GM19468 (cell line): ENCODE measurements around the gene ZCCHC24.

ENCODE experiments used
- ATAC-seq: cut with Tn5 transposase; IDR thresholded peaks from one replicate; pipeline ENCODE4 v1.9.1; 2021; ENCODE audit warnings: mild to moderate bottlenecking, moderate library complexity, moderate number of reproducible peaks; ENCODE audit not compliant: unreplicated experiment; ENCODE audit errors: extremely low read depth

Gene ZCCHC24

DNA sequence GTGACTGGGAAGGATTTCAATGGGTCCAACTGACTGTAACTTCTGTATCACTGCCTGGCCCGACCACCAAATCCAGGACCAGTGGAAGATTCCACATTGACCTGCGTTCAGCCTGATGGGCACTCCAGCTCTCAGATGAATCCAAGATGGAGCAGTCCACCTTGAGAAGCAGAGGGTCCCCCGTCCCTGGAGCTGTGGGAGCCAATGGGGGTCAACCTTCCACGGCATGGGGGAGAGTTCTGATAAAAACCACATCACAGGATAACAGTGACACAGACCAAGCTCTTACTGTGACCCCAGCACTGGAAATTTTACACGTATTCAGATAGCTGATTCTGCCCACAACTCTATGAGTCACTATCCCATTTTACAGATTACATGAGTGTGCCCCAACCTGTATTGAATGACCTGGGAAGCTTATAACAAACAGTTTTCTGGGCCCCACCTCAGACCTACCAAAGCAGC, 11.2 kb downstream of the ZCCHC24 start:
- no peak for ATAC-seq

DNA sequence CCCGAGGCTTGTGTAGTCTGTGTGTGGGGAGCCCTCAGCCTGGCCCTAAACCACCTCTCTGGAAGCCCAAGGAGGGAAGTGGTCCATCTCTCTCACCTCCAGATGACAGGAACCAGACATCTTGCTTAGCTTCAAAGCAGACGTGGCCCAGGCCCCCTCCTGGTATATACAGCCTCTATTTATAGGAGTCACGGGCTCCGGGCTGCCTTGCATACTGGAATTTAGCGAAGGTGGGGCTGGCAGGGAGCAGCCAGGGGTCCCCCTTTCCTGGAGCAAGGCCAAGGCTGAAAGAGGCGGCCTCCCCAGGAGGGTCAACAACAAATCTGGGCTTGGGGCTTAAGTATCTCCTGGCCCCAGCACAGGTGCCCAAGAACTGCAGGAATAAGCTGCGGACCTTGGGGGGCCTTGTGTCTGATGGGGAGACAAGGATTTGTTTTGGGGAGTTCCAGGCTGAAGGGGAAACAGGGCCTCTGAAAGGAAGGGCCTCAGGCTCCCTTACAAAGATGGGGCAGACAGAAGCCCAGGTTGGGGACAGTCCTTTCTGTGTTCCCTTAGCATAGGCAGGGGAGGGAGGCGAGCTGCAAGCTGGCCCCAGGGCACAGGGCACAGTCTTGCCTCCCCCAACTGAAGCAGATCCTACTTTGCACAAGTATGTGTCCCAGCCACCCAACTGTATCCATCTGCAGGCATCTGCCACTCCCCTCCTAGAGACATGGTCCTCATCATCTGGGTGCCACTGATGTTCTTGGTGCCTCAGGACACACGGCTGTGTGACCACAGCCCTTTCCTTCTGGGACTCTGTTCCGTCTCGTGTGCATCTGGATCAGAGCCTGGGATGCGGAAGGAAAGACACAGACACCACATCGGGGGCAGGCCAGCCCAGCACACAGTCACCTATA, 11.9 kb downstream of the ZCCHC24 start:
- ATAC-seq, result no peak

DNA sequence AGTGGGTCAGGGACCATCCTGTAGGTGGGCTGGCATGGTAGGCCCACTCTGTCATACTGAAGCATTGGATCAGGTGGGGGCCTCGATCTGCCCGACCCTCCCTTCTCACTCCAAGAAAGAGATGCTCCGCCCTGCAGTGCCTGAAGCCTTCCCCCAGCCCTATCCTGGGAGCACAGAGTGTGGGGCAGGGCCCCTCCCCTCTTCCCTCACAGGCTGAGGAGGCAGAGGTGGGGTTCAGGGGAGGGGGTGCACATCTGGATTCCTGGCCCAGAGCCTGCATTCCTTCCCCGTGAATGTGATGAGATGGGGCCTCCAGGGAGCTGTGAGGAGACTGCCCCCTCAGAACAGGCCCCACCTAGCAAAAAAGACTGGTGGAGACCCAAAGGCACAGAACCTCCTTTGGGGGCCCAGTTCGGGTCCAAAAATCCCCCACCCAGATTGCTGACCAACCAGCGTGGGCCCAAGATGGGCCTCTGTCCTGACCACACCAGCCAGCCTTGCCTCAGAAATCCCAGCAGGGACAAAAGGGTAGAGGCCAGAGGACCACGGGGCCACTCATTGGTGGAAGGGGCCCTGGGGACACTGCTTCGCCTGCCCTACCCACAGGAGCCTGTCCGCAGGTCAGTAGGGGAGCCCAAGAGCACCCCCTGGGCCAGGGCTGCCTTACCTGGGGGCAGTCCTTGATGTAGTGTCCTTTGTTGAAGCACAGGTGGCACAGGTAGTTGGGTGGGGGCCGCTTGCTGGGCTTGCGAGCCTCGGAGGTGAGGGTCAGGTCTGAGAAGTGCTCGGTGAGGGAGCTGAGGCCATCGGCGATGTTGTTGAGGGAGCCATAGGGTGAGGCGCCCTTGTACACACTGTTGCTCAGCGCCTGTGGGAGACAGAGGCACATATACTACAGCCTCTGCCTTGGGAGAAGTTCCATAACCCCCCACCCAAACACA, 13.3 kb downstream of the ZCCHC24 start:
- no peak for ATAC-seq

DNA sequence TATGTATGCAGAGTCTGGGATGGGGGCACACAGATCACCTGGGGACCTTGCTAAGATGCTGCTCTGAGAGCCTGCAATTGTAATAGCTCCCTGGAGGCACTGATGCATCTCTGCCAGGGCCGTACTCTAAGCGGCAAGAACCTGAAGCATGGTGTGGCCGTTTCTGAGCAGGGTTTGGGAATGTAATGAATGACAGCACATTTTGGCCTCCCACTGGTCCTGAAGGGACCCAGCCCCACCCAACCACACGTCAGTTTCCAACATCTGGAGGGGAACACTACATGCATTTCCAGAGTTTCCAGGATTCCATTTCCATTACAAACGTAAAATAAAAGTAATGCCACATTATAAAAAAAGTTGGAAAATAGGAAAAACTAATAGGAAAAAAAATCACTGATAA, 14.0 kb downstream of the ZCCHC24 start:
- no peak for ATAC-seq

DNA sequence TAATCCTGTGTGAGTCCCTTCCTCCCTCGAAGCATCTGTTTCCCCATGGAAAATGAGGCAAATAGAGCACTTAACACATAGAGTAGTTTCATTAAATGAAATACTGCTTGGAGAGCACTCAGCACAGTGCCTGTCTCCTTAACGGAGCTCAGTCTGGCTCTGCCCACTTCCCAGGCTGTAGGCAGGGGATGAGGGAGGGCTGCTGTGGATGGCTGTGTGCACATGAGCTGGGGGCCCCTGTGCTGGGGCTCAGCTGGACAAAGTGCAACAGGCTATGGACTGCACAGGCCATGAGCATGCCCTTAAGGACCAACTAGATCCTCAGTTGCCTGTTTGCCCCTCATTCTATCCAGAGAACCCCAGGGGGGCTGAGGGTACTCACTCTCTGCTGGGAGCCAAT, 14.5 kb downstream of the ZCCHC24 start:
- no peak for ATAC-seq

DNA sequence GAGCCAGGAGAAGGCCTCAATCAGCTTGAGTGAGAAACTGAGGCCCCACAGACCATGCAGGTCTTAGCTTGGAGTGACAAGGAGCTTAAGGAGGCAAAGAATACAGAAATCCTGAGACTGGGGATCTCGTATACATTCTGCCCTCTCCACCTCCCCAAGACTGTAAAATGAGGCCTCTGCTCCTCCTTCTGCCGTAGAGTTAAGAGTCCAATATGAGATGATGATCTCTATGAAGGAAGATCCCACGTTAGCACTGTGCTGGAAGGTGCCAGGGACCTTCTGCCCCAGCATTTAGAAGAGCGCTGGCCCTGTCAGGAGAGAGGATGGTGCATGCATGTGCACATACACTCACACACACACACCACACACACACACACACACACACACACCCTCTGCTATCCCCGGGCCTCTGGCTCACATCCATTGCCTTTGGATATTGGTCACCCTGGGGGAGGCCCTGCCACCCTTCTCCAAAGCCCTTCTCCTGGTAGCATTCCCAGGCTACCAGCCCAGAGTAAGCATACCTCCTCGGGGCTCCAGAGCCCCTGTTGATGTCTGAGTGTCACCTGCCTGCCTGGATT, 15.0 kb downstream of the ZCCHC24 start:
- no peak for ATAC-seq

DNA sequence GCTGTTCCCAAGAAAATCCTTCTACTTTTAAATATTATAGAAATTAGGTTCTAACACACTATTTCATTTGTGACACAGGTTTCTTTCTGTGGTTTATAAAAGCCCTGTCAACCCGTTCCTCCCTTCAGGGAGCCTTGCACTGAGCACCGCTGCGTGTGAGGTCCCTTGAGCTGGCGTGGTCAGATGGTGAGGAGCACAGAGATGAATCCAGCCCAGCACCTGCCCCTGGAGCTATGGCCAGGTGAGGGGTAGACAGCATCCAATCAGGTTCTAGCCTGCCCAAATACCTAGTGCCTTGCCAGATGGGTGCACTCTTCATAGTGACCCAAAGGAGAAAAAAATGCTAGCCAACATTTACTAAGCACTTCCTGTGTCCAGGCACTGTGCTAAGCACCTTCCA, 15.7 kb downstream of the ZCCHC24 start:
- ATAC-seq, result no peak

DNA sequence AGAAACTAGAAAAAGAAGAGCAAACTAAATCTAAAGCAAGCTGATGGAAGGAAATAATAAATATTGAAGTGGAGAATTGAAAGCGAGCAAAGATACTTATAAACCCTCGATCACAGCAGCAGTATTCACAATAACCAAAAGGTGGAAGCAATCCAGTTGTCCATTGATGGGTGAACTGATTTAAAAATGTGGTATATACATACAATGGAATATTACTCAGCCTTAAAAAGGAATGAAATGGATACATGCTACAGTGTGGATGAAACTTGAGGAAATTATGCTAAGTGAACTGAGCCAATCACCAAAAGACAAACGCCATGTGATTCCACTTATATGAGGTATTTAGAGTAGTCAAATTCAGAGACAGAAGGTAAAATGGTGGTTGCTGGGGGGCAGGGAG, 17.5 kb downstream of the ZCCHC24 start:
- no peak for ATAC-seq

DNA sequence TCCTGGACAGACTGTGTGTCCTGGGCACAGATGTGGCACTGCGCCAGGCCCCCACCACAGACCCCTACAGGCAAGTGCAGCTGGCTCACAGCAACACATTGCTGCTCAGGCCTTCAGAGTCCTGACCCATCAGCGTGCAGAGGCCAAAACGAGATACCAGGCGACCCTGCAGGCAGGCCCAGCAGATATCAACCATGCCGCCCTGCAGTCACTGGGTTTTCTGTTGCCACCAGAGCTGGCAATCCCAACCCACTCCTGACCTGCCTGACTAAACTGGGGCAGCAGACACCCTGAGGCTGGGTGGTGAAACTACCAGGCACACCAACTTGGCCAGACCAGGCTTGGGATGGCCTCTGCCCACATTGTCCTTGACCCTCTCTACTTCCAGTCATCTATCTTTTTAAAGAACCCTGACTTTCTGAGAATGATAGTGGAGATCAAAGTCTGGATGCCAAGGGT, 20.3 kb downstream of the ZCCHC24 start:
- no peak for ATAC-seq

DNA sequence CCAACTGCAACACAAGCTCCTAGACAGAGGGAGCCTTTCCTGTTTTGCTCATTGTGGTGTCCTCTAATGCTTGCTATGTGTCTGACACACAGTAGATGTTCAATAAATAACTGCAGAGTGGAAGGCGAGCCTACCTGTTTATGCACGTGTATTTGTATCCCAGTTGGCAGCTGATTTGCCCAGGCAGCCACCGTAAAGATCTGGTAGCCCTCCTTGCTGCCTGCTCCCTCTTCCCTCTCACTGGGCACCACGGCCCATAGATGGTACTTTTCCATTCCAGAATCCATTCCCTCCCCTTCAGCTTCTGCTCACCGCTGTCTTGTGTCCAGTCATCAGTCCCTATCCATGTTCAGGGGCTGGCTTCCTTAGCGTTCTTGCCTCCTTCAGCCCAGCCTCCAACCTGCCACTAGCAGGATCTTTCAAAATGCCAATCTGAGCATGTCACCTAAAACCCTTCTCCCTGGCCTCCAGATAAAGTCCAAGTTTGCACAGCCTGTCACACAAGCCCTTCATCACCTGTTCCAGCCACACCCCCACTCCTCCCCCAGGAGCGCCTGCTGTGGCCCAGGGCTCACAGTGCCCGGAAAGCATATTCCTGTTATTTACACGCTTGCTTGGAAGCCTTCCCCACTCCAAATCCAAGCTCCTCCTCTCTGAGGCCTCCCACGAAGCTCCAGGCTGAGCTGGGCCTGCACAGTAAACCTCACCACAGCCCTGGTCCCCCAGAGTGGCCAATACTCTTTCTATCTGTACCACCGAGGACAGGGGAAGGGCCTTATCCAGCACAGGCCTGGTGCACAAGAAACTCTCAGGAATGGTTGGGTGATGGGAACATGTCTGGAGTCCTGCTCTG, 21.0 kb downstream of the ZCCHC24 start:
- ATAC-seq, result no peak

DNA sequence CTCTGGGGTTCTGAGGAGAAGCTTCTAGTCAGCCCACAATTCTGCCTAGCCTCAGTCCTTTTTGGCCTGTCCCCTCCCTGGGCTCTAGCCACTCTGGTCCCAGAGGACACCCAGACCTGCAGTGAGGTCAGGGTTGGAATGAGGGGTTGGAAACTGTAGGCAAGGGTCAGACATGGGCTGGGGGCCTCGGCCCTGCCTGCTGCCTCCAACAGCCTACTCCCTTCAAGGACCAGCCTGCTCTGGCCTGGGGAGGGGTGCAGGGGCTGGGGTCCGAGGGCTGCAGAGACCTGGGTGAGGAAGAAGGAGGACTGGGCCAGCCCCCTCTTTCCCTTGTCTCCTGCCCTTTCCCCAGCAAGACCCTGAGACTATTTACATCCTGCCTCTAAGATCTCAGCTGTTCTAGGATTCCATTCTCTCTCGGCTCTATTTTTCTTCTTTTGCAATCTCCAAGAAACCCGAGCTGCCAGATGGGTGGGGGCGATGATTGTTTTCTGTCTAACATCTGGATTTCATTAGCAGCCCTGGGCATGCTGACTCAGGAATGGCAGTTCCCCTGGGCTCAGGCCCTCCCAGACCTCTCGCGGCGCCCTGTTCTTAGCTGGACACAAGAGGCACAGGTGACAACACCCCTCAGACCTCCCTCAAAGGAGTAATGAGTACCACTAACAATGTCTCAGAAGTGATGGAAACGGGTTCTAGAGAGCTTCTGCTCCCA, 23.1 kb downstream of the ZCCHC24 start:
- ATAC-seq, result no peak

DNA sequence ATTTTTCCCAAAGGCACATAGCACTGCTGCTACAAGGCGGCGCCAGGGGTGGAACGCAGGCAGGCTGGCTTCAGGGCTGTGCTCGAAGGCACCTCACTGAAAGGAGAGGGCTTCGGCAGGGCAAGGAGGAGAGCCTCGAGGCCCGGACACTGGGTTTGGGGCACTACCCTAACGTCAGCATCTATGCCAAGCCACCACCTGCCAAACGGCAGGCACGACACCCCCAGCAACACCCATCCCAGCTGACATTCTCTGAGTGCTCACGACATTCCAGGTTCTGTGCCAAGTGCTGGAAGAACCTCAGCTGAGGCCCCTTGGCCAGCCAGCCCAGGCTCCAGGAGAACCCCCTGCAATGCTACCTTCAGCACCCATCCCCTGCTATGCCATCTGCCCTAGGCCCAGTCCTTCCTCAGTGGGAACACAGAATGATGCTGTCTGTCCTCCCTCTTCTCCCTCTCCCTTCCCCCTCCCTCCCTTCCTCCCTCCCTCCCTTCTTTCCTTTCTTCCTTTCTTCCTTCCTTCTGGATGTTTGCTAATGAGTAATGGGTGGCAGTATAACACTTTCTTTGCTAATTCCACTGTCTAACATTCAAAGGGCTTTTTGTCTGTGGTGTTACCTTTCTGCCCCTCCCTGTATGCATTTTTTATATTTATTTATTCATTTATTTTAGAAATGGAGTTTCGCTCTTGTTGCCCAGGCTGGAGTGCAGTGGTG, 24.3 kb downstream of the ZCCHC24 start:
- ATAC-seq, result no peak

DNA sequence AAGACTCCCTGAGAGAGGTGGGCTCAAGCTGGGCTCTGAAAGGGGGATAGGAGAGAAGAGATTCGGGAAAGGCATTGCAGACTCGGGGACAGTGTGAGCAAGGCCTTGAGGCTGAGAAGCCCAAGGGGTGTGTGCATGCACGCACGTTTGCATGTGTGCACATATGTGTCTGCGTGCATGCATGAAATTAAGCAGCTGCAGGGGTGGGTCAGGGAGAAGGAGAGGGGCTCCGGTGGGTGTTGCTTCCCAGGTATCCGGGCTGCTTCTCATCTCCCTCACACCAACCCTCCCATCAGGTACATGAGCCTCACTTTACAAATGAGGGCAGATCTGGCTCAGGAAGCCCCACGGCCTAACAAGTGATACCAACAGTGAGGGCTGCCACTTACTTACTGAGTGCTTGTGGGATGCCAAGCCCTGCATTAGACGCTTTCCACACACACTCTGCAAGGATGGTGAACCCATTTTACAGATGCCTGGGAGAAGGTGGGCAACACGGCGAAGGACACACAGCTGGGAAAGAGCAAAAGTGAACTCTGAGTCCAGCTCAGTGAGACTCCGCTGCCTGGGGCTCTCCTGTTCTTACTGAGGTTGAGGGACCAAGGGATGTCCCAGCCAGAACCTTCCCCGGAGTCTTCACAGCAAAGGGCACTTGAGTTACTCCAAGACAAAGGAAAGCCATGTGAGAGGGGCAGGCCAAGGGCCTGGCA, 26.4 kb downstream of the ZCCHC24 start:
- no peak for ATAC-seq

DNA sequence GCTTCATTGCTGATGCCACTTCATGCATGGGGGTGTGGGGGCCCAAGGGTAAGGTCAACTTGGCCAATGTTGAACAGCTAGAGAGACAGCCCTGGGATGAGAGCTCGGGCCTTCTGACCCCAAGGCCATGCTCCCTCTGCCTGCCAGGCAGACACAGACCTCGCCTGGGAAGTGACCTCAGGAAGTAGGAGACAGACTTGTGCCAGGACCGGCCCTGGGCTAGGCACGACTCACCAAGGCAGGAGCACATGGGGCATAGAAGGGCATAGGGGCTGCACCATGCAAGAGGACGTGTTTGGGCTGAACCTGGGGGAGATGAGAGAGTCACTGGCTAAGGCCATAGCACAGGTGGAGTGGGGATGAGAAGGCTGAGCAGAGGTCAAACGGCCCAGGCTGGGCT, 27.1 kb downstream of the ZCCHC24 start:
- no peak for ATAC-seq

DNA sequence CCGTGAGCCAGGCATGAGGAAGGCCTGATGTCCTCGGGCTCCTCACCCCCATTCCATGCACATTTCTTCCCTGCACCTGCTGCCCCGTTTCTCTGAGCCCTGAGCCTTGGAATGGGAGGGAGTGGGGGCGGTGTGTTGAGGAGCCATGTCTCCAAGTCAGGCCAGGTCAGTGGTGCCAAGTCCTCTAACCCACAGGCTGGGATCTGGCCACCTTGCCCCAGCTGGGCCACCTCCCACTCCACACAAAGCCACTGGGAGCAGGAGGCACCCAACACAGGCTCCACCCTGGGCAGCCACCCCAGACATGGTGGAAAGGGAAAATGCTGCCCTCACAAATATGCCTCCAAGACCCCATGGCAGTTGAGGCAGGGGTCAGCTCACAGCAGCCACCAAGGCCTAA, 27.7 kb downstream of the ZCCHC24 start:
- ATAC-seq, result no peak

DNA sequence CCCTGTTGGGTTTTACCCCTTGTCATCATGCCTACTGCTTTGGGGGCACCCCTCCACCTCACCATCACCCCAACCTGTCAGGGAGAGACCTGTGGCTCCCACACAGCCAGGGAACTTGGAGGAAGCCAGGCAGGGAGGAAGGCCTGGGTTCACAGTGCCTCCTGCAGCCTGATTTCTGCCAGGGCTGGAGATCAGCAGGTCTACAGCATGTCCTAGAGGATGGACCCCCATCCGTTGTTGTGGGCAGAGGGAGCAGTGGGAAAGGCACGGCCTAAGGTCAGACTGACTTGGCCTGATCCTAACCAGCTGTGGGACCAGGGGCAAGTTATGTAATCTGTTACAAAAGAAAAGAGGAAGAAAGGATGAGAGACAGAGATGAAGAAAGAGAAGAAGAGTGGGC, 28.2 kb downstream of the ZCCHC24 start:
- no peak for ATAC-seq

DNA sequence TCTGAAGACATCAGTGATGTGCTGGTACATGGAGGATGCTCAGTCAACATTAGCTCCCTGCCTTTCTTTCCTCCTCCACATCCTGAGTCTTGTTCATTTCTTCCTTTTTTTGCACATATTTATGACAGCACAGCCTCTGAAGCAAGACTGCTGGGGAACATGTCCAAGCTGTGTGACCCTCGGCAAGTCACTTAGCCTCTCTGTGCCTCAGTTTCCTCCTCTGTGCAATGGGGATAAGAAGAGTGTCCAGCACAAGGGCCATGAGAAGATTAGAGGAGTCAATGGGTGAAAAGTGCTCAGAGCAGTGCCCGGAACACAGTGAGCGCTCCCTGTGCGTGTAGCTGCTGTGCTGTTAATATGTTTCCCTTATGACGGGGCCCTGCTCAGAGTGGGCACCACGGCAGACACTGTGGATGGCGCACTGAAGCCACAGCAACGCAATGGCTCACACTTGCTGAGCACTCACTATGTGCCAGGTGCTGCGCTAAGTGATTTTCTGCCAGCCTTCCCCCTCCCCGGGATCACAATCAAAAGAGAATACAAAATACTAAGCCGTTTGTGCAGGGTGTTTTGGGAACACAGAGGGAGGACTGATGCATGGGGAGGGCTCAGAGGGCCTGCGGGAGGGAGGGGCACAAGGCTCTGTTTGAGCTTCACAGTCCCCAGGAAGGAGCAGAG, 28.7 kb downstream of the ZCCHC24 start:
- ATAC-seq, result no peak
